Esophagus muscularis mucosa (tissue), 4 donors: ENCODE measurements around the gene GPSM1.

Experiments used
- CTCF ChIP-seq, 3 experiments: fragments of 200-600 bp in 2 of 3; fragments of 450-650 bp in 1 of 3; sonication (generic) in 2 of 3; IDR thresholded peaks; one replicate each; pipeline ENCODE4 v1.5.1; 2017 to 2019; ENCODE audit warnings: antibody characterized with exemption in 3 of 3, mild to moderate bottlenecking in 2 of 3, moderate library complexity in 1 of 3
- EP300 ChIP-seq: sonication (generic); formaldehyde crosslinking; IDR thresholded peaks from one replicate; pipeline ENCODE4 v1.6.1; 2017; ENCODE audit warnings: antibody characterized with exemption
- POLR2A ChIP-seq: fragments of 450-650 bp; IDR thresholded peaks from one replicate; pipeline ENCODE4 v1.6.1; 2017; ENCODE audit warnings: antibody characterized with exemption, moderate library complexity, mild to moderate bottlenecking, low read depth
- POLR2AphosphoS5 ChIP-seq, 2 donors: sonication (generic); formaldehyde crosslinking; IDR thresholded peaks; one replicate each; pipeline ENCODE4 v1.6.1; 2017; ENCODE audit warnings: antibody characterized with exemption in 2 of 2

- no peak for TF ChIP-seq CTCF (IDR thresholded peaks at IDR 0.05)
- TF ChIP-seq EP300 = no peak
- TF ChIP-seq POLR2A = no peak
- no peak for TF ChIP-seq POLR2AphosphoS5 (IDR thresholded peaks at IDR 0.05)
These were observed 43.6 kb downstream of the GPSM1 start for GRCh38 chr9:136370687-136371532.
